Psoas muscle (tissue), 8 donors: ENCODE data around the gene PTH1R. TPM values are rescaled to one million over a fixed set of nuclear protein-coding genes. Genes with fewer than 3 reads are reported as not detected.

Experiments
- ATAC-seq, 4 donors: fragments of 200-7000 bp; cut with Tn5 transposase; one replicate each; pipeline ENCODE4 v1.9.1; 2020; ENCODE audit warnings: moderate library complexity in 3 of 4, mild to moderate bottlenecking in 2 of 4
- DNase-seq, 2 donors: peaks; one replicate each; pipeline ENCODE4 v3.0.0-alpha.2; 2020
- H3K27ac ChIP-seq: fragments of 200-600 bp; one replicate; pipeline ENCODE4 v1.8.0; 2022
- H3K27me3 ChIP-seq, 3 donors: fragments of 200-600 bp in 1 of 3; one replicate each; pipeline versions ENCODE4 v1.6.1 to v1.8.0; 2013 to 2022; ENCODE audit warnings: low read length in 2 of 3, mild to moderate bottlenecking in 2 of 3, moderate library complexity in 1 of 3; ENCODE audit not compliant: insufficient read depth in 3 of 3
- H3K36me3 ChIP-seq, 2 donors: fragments of 200-600 bp in 1 of 2; one replicate each; pipeline versions ENCODE4 v1.6.1 to v1.8.0; 2013 to 2022; ENCODE audit warnings: low read depth in 1 of 2, mild to moderate bottlenecking in 1 of 2, moderate library complexity in 1 of 2; ENCODE audit not compliant: insufficient read depth in 1 of 2
- H3K4me1 ChIP-seq: fragments of 200-600 bp; one replicate; pipeline ENCODE4 v1.8.0; 2022
- H3K4me3 ChIP-seq: fragments of 200-600 bp; one replicate; pipeline ENCODE4 v1.8.0; 2022; ENCODE audit warnings: mild to moderate bottlenecking
- H3K9me3 ChIP-seq: fragments of 200-600 bp; one replicate; pipeline ENCODE4 v1.8.0; 2022
- CTCF ChIP-seq: fragments of 200-600 bp; IDR thresholded peaks from one replicate; pipeline ENCODE4 v1.8.0; 2022; ENCODE audit warnings: antibody characterized with exemption
- WGBS, 3 donors: extraction: QIAGEN DNeasy Blood & Tissue Kit; methylation state at CpG; one replicate each; pipeline versions ENCODE4 v1.1.6 to v1.1.7; 2013; 5-methylcytosine and 5-hydroxymethylcytosine counted together
- intact Hi-C, 2 donors: fragments of 100-400 bp; cut with DNase I; formaldehyde crosslinking; loops; one replicate each; pipeline versions ENCODE4 v1.11.0 to v1.14.2; 2022
- polyA plus RNA-seq, 3 donors: library from polyadenylated mRNA; stranded (reverse); fragments of 200-250 nt; gene quantifications; one replicate each; pipeline ENCODE4 v1.2.3, GENCODE V29; 2013
- total RNA-seq, 4 donors: library from RNA; stranded (reverse); fragmentation: NEBNext Ultra II Directional in 2 of 4; extraction: Animal tissue kit (Norgen Biotek cat#: 25700) in 2 of 4; gene quantifications; one replicate each; pipeline versions ENCODE4 v1.2.1 to v1.2.4, GENCODE V29; 2021 to 2023
- donor health status: healthy with polysubstance abuse.
- donor health status: DM: no; HTN: no; CAD: no; lungs with moderate emphysema.
- donor health status: Bipolar disorder and iron deficiency.
- donor health status: healthy.
- donor health status: DM: yes; HTN: yes; CAD: no.
- donor health status: DM: no; HTN: no; CAD: no.
- donor health status: DM: no; HTN: no; CAD: no.
- donor health status: DM: yes; HTN: yes; CAD: no.

PTH1R gene
- total and polyA plus RNA-seq, 7 donors, result 1.1 to 5.9 (median 4.2) TPM

GRCh38 chr3:46873521-46873920, 4.0 kb upstream of the PTH1R start:
- no peak overlapping the region for H3K27ac ChIP-seq

GRCh38 chr3:46874430-46874829, 3.1 kb upstream of the PTH1R start:
- Histone ChIP-seq H3K4me1 (no peaks in the 10 kb centered on the region), H3K36me3 (no peaks in the 10 kb centered on the region), H3K4me3 (no peak overlapping the region), H3K27ac (no peak overlapping the region), H3K9me3 (no peaks in the 10 kb centered on the region), H3K27me3 (no peaks in the 10 kb centered on the region)
- intact Hi-C loops, result no loop called here
- peak in 1 of 2 donors; percentile 49 for DNase-seq
- ATAC-seq, result peak in 2 of 4 donors; percentile 12 to 22
- no peak for TF ChIP-seq CTCF
- WGBS, 3 donors, result 34 to 41% (median 40%) methylated on average over 17 to 18 of the region's 18 CpGs

More at GRCh38 chr3:46873521-46873920, 4.0 kb upstream of the PTH1R start:
- ATAC-seq (no peak), DNase-seq (no peak)
- no peaks in the 10 kb centered on the region for H3K36me3 ChIP-seq
- H3K9me3 ChIP-seq, result no peaks in the 10 kb centered on the region
- H3K4me3 ChIP-seq, result no peak overlapping the region
- peaks cover 1% of the 10 kb centered on the region for H3K4me1 ChIP-seq
- intact Hi-C loops, result no loop called here
- H3K27me3 ChIP-seq, result no peaks in the 10 kb centered on the region
- WGBS, 3 donors, result 61 to 68% (median 66%) methylated on average over 5 of the region's 5 CpGs
- no peak for TF ChIP-seq CTCF

GRCh38 chr3:46875560-46875959, 2.0 kb upstream of the PTH1R start:
- no peak for ATAC-seq
- H3K4me1 ChIP-seq, result no peaks in the 10 kb centered on the region
- H3K27ac ChIP-seq, result no peak overlapping the region
- 90 to 97% (median 96%) methylated on average over 9 of the region's 9 CpGs for WGBS, 3 donors
- H3K4me3 ChIP-seq, result no peak overlapping the region
- no peak for TF ChIP-seq CTCF
- H3K9me3 ChIP-seq, result no peaks in the 10 kb centered on the region
- DNase-seq, result peak in 1 of 2 donors; percentile 34
- H3K27me3 ChIP-seq, result peaks cover 0 to 6% (median 0%) of the 10 kb centered on the region in 3 donors
- no peaks in the 10 kb centered on the region for H3K36me3 ChIP-seq
- intact Hi-C loops, result no loop called here

- H3K27ac ChIP-seq, result no peak overlapping the region
- H3K27me3 ChIP-seq, result peaks cover 0 to 17% (median 0%) of the 10 kb centered on the region in 3 donors
- WGBS, 3 donors, result 85 to 91% (median 87%) methylated on average over 10 of the region's 10 CpGs
- no peak for ATAC-seq
- H3K4me3 ChIP-seq, result no peak overlapping the region
- TF ChIP-seq CTCF, result no peak
- H3K9me3 ChIP-seq, result no peaks in the 10 kb centered on the region
- no peak for DNase-seq
- intact Hi-C loops, result no loop called here
- H3K4me1 ChIP-seq, result peaks cover under 1% of the 10 kb centered on the region
- no peaks in the 10 kb centered on the region for H3K36me3 ChIP-seq
Observed at GRCh38 chr3:46876313-46877300, 914 bp upstream of the PTH1R start.
